ENCODE results near the gene EZH2.

Gene EZH2
- 88.2 to 169 reads per million in 2 donors for total RNA-seq

DNA sequence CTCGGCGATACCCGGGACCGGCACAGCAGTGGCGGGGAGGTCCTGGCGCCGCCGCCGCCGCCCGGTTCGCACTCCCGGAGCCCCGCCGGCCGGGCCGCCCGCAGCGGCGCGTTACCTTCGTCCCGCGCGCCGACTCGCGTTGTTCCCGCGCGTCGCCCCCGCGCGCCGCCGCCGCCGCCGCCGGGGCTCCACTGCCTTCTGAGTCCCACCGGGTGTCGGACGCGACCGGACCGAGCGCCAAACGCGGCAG, at the start of gene EZH2:
EZH2 (minus strand) TSS at position 243 of the 250 bp plus-strand sequence. CDS start 36,993 bp downstream, outside the sequence.
- DNase-seq = peak in 1 of 5 experiments; percentile 2

DNA sequence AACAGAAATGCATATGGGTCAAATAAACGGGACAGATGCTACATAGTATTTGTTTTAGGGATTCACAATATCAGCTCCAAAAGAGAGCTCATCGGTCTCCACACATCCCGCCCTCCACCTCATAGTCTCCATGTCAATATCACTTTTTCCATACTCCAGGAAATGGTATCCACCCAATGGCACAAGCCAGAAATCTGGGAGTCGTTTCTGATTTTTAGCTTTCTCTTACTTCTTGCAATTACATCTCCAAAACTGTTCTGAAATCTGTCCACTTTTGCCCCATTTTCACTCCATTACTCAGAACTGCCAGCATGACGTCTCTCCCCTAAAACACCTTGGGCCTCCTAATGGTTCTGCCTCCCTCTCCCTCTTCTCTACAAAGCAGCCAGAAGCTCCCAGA, 47.4 kb upstream of the EZH2 start:
- no peak for DNase-seq

DNA sequence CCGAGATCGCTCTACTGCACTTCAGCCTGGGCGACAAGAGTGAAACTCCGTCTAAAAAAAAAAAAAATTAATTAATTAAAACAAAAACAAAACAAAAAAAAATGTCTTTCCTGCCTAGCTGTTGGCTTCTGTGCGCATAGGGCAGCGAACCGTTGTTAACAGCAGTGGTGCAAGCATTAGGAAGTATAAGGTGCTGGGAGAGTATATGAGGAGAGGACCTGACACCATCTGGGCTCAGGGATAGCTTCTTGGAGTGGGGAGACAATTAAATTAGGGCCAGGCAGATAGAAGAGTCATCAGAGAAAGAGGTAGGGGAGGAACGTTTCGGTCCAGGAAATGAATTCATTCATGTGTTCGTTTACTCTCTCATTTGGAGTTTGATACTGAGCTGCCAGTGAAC, 46.2 kb upstream of the EZH2 start:
- no peak for DNase-seq

DNA sequence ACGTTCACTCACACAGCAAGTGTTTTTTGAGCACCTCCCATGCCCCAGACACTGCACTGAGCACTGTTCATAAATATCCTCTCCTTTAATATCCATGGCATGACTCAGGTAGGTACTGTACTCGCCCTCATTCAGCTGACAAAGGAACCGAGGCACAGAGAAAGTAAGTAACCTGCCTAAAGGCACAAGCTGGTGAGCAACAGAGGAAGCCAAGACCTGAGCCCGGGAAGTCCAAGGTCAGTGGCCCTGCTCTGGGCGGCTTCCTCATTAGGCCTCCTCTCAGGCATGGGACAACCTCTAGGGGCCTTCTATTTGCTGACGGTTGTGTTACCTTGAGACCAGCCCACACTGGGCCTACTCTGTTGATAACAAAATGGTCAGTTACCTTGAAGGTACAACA, 45.1 kb upstream of the EZH2 start:
- DNase-seq = no peak

DNA sequence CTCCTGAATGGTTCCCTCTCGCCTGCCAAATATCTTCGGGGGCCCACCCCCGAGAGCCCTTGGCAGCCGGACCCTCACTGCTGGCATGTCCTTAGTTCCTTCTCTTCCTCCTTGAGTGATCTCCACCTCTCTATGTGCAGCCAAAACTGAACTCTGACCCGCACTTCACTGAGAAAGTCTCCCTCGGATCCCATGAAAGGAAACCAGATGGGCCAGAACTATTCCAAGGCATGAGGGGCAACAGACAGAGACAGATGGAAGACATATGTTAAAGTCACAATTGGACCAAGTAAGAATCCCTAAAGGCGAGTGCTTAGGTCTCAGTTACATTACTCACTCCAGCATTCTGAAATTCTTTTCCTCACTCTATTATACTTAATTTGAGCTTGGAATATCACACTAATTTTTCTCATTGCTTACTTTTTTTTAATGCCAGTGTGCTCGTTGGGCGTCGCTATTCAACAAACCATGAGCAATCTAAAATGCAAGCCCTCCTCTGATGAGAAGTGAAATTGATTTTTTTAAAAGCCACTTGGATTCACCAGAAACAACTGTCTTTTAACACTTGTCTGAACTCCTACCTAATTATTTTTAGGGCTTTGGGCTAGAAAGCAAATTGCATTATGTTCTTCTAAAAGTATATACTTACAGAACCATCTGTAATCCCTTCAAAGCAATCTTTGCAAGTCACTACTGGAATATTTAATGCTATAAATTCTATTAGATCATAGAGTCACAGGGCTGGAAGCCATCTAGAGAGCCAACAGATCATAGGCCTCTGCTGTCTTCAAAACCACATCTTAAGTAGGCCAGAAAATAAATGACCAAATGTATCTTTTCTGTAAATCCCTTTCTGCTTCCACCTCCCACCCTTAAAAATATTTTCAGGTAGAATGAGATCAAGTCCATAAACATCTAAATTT, 43.3 kb upstream of the EZH2 start:
- no peak for DNase-seq

DNA sequence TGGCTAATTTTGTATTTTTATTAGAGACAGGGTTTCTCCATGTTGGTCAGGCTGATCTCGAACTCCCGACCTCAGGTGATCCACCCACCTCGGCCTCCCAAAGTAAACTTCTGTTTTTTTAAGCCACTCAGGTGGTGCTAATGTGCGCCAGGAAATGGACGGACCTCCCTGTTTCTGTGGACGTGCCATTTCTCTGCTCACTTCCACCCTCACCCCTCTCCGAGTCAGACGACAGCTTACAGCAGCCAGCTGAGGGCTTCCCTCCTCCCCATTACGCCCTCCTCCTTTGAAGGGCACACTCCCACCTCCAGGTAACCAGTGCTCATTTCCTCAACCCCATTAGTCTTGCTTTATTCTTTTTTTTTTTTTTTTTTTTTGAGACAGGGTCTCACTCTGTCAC, 41.7 kb upstream of the EZH2 start:
- no peak for DNase-seq

DNA sequence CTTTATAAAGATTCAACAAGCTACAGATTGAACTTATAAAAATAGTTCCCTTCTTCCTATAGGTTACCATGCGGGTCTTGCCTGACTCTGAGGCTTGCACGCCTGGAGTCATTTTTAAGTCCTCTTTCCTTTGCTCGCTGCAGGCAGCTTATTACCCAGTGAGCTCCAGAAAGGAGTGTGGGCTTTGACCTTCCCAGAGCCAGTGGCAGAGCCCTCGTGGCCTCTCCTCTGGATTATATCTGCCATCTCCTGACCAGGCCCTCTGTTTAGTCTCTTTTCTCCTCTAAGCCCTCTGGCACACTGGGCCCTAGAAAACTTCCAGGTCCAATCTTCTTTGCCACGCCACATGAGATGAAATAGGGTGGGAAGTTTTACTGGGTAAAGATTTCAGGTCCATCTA, 39.9 kb upstream of the EZH2 start:
- DNase-seq = no peak

DNA sequence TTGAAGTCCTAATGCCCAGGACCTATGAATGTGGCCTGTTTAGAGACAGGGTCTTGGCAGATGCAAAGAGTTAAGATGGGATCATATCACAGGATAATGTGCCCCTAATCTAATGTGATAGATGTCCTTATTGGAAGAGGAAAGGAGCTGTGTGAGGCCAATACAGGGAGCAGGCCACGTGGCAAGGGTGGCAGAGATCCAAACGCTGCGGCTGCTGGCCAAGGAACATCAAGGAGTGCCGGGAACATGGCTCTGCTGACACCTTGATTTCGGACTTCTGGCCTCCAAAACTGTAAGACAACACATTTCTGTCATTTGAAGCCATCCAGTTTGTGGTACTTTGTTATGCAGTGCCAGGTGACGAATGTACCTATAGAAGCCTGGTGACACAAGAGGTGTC, 37.7 kb upstream of the EZH2 start:
- DNase-seq = no peak

DNA sequence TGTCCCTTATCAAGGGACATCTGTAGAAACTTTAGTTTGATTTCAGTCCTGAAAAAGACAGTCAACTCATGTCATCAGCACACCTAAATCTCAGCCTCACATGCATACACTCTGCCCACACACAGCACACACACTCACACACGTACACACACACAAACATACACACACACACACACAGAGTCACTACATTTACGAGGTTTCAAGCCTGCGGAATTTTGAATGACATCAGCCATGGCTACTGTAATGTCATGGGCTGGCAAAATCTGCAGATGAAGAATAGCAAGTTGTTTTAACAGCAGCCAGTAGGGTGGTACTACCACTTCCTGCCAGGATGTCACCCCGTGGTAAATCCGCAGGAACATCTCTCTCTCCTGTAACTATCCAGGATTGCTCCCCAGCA, 37.1 kb upstream of the EZH2 start:
- peak in 1 of 5 experiments; percentile 34 for DNase-seq

DNA sequence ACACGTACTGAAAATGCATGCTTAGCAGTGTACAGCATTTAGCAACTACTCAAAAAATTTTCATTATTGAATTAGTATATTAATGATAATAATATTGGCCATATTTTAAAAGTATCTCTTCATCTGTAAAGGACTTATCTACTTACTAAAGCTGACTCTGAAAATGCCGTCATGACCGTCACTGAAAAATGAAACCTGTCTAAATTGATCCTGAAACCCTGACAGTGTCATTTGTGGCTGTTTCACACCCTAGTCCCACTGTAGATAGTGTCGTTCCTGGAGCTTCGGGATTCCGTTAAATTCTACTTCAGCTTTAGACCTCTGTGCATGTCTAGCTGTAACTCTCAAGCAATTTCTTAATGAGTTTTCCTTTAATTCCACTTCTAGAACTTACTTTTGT, 35.8 kb upstream of the EZH2 start:
- peak in 1 of 5 experiments; percentile 52 for DNase-seq

DNA sequence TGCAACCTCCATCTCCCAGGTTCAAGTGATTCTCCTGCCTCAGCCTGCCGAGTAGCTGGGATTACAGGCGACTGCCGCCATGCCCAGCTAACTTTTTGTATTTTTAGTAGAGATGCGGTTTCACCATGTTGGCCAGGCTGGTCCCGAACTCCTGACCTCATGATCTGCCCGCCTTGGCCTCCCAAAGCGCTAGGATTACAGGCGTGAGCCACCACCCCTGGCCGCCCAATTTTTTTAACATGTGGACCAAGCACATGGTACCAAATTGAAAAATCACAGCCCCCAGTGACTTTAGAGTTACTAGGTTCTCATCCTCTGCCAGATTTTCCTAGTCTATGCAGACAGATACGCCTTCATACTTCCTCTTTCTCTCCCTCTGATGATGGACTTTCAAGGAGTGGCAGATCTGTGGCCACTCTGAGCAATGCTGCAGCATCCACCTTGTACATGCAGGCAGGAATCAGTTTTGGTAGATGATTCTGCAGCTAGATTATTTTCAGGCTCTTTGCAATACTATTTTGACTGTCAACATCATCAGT, 34.0 kb upstream of the EZH2 start:
- no peak for DNase-seq

DNA sequence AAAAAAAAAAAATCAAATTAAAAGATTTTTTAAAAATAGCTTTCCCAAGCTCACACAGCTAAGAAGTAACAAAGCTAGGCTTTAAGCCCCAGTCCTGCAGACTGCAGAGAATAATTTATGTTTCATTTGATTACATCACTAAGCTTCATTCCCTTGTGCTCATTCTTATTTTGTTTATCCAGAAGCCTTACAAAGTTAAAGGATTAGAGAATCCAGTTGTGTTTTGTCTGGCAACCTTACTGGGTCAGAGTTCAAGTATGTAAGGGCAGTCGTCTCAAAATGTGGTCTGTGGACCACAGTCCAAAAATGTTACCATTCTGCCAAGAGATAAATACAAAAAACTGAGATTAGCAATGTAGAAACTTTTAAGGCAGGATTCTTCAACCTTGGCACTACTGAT, 32.1 kb upstream of the EZH2 start:
- no peak for DNase-seq

DNA sequence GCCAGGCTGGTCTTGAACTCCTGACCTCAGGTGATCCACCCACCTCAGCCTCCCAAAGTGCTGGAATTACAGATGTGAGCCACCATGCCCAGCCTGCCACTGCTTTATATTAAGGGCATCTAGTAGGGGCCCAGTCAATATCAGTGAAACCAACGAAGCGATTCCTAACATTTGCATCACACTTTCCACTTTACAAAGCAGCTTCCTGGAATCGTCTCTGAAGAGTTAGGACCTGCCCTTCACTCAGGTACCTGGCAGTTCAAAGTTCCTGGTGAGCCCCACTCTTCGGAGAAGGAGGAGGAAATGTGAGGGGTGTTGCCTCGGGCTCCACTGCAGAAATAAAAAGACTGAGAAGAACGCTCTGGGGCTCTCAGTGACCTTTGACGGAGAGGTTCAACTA, 31.1 kb upstream of the EZH2 start:
- no peak for DNase-seq

DNA sequence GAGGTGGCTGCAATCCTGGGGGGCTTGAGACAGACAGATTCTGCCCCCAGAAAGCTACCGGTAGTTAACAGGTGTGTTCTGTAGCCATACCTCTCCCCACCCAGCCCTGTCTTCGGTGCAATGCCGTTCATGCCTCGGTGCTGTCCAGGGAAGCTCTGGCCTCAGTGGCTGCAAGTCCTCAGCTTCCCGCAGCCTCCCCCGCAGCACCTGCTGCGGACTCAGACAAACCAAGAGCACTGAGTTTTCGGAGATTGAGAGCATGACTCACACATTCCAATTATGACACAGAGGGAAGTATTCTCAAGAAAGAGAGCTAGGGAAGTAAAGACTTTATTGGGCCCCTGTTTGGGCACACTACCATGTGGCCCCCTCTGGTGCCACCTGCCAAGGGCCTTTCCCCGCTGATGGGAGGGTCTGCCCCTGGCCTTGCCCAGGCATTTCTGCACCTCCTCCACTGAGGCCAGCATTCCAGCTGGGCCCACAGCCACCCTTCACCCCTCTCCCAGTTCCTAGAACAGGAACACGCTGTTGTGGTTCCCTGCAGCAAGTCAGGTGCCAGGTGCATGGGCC, 30.2 kb upstream of the EZH2 start:
- DNase-seq = peak in 2 of 5 experiments; percentile 28 to 74

DNA sequence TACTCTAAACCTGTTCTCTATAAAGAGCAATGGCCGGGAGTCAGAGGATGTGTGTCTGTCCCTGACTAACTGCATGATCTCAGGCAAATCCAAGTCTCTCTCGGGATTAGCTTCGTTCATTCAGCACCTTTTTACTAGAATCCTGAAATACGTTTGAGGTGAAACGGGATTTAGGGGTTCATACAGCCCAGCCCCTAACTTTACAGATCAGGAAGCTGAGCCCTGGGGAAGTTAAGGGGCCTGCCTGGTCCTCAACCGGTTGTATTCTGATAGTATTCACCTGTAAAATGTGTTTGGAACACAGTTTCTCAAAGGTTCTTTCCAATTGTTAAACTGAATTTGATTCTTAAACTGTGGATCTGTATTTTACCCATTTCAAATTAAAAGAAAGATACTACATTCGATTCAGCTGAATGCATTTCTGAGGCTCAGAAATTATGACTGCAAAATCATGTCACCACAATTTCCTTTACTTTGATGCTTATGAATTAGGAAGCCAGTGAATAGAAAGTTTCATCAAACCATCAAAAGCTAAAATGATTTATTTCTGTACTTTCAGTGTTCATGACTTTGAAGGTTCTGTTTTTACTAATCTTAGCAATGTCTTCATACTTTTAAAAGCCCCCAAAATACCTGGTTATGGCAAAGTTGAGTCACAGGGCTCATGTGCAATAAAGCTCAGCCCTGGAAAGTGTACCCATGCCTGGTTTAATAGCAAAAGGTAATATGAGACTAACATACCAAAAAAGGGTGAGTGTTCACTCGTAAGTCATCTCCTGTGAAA, 28.9 kb upstream of the EZH2 start:
- peak in 2 of 5 experiments; percentile 28 to 89 for DNase-seq

DNA sequence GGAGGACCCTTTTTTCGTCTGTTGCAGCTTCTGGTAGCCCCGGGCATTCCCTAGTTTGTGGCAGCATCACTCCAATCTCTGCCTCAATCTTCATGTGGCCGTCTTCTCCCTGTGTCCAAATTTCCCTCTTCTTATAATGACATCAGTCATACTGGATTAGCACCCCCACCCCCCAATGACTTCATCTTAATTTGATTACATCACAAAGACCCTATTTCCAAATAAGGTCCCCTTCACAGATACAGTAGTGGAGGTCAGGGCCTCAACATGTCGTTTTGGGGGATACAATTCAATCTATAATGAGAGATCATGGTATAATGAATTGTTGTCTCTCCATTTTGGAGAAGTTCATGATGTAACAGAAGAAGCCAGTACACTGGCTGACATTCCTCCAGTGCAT, 28.1 kb upstream of the EZH2 start:
- no peak for DNase-seq

DNA sequence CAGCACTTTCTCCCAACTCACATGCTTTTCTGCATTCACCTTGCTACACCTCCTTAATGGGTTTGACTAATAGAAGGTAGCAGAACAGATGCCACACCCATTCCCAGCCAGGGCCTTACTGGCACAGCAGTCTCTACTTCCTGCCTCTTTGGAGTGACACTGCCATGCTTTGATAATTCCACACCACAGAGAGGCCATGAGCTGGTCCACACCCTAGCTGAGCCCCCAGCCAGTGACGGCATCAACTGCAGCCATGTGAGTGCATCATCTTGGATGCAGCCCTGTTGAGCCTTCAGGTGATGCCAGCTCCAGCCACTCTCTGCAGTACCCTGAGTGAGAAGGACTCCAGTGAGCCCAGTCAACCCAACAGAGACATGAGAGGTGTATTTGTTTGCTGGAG, 27.5 kb upstream of the EZH2 start:
- peak in 1 of 5 experiments; percentile 36 for DNase-seq

DNA sequence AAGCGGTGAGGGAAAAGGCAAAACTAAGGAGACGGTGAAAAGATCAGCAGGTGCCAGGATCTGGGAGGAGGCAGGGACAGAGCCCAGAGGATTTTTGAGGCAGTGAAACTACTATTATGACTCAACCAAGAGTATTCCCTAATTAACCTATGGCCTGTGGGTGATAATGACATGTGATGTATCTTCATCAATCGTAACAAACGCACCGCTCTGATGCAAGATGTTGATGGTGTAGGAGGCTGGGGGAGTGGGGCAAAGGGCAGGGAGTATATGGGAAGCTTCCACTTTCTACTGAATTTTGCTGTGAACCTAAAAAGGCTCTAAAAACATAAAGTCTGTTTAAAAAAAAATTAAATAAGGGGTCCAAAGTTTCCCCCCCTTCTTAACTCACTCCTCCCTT, 25.5 kb upstream of the EZH2 start:
- DNase-seq = no peak

DNA sequence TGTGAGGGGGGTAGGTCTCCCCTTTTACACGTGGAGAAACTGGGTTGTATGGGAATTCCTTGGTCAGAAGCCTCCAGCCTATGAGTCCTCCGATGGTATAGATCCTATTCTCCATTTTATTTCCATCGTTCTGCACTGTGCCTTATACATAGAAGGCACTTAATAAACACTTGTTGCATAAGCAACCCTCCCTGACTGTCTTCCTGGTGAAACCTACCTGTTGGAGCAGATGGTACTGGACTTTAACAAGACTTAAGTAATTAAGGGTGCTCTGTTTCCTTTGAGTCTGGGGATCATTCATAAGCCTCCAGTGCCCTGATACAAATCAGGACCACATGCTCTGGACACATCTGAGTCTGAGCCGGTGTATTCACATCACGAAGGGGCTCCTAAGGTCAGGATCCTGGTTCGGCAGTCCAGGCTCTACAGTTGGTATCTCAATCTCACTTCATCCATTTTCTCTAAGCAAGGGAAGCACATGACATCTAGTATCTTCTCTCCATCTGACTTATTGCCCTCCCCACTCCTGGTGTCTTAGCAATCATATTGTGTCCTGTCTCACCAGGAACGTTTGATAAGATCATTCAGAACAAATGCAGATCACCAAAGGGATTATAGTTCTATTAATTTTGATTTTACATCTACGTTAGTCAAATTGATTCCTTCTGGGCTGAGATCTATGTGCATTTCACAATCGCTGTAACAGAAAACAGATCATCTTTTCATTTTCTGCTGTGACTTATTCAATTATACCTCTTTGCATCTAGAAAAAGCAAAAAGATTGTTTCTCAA, 22.8 kb upstream of the EZH2 start:
- DNase-seq = no peak

DNA sequence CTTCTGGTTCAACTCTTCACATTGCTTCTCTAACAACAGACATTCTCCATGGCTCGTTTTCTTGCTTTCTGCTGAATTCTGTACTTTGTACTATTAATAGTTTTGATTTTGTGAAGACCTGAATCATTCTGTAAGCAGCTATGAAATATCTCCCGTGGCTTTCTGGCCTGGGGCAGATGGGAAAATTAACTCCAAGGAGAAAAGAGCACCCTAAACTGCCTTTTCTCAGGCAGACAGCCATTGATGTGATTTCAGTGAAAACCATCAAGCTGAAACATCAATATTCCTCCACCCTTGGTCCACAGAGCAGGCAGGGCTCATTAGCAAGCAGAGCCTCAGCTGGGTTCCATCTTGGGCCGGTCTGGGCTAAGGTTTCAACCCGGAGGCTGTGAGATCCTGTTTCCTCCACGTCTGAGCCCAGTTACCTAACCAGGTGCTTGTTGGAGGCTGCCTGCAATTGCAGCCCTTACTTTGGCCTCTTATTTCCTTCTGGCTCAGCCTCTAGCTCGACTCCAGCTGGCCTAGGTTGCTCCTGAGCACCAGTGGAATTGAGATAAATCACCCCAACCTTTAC, 21.1 kb upstream of the EZH2 start:
- DNase-seq = no peak

DNA sequence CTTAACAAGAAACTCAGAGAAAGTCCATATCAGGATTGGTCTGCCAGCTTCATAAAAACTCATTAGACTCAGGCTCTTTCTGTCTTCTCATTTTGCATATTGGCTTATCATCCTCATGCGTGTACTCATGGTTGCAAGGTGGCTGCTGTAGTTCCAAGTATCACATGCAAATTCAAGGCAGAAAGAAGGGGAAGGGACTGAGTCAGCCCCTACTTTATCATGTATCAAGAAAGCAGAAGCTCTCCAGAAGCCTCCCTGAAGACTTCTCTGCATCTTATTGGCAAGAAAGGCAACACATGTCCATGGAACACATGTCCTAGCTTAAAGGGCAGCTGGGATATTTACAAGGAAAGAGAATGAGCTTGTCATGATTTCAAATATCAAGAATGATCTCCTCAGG, 19.4 kb upstream of the EZH2 start:
- no peak for DNase-seq

DNA sequence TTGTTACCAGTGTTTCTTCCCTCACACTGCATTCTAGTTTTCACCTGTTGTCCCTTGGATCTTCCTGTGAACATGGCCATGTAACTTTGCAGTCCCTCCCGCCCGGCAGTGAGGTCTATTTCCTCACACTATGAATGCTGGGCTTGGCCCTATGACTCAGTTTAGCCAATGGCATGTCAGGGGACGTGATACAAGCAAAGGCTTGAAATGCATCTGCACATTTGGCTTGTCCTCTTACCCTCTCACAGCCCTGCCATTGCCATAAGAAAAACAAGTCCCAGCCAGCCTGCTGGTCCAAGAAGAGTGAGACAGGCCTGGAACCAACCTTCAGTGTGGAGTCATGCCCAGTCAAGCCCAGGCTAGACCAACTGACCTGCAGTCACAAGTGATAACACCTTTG, 17.1 kb upstream of the EZH2 start:
- no peak for DNase-seq

Data from T-helper 2 cell (primary cell).